ENCODE results near the gene PCDH9. TPM values are rescaled to one million over a fixed set of nuclear protein-coding genes. Genes with fewer than 3 reads are reported as not detected.

PCDH9 gene
- total RNA-seq, 2 donors from 2014 or later, result 0.44 to 1.0 TPM

GRCh38 chr13:67133476-67133875 lies 96.7 kb downstream of the PCDH9 start:
- Histone ChIP-seq H3K9me3 (no peaks in the 10 kb centered on the region), H3K4me1 (no peaks in the 10 kb centered on the region), H3K27me3 (no peaks in the 10 kb centered on the region), H3K27ac (no peak overlapping the region), H3K4me3 (no peak overlapping the region), H3K9ac (ENCODE audit: low read depth in 2 of 2, low read length in 2 of 2) (no peak overlapping the region), H3K36me3 (no peaks in the 10 kb centered on the region)
- no peak for TF ChIP-seq CTCF (IDR thresholded peaks at IDR 0.05)
- intact Hi-C loops (cut with DNase I), result no loop called here
- no peak for DNase-seq

GRCh38 chr13:67131393-67131792 lies 98.7 kb downstream of the PCDH9 start:
- no peaks in the 10 kb centered on the region for H3K36me3 ChIP-seq
- H3K27ac ChIP-seq, result no peak overlapping the region
- H3K4me3 ChIP-seq, result no peak overlapping the region
- no peaks in the 10 kb centered on the region for H3K9me3 ChIP-seq
- no peaks in the 10 kb centered on the region for H3K4me1 ChIP-seq
- H3K9ac ChIP-seq (ENCODE audit: low read depth in 2 of 2, low read length in 2 of 2), result no peak overlapping the region
- intact Hi-C loops (cut with DNase I), result no loop called here
- no peak for DNase-seq
- H3K27me3 ChIP-seq, result no peaks in the 10 kb centered on the region
- TF ChIP-seq CTCF (IDR thresholded peaks at IDR 0.05), result no peak

- Histone ChIP-seq H3K4me1 (no peaks in the 10 kb centered on the region), H3K4me3 (no peak overlapping the region), H3K27ac (no peak overlapping the region), H3K9me3 (no peaks in the 10 kb centered on the region), H3K36me3 (no peaks in the 10 kb centered on the region), H3K27me3 (no peaks in the 10 kb centered on the region), H3K9ac (ENCODE audit: low read depth in 2 of 2, low read length in 2 of 2) (no peak overlapping the region)
- TF ChIP-seq CTCF (IDR thresholded peaks at IDR 0.05), result no peak
- DNase-seq, result no peak
- intact Hi-C loops (cut with DNase I), result no loop called here
Observed at GRCh38 chr13:67130444-67130843, 99.7 kb downstream of the PCDH9 start.

- no peaks in the 10 kb centered on the region for H3K9me3 ChIP-seq
- no peak overlapping the region for H3K9ac ChIP-seq (ENCODE audit: low read depth in 2 of 2, low read length in 2 of 2)
- TF ChIP-seq CTCF (IDR thresholded peaks at IDR 0.05), result no peak
- no peaks in the 10 kb centered on the region for H3K27me3 ChIP-seq
- intact Hi-C loops (cut with DNase I), result no loop called here
- H3K4me3 ChIP-seq, result no peak overlapping the region
- DNase-seq, result no peak
- H3K36me3 ChIP-seq, result no peaks in the 10 kb centered on the region
- no peak overlapping the region for H3K27ac ChIP-seq
- no peaks in the 10 kb centered on the region for H3K4me1 ChIP-seq
Observed at GRCh38 chr13:67128136-67128535, 102.0 kb downstream of the PCDH9 start.

GRCh38 chr13:67125681-67126080 lies 104.5 kb downstream of the PCDH9 start:
- H3K4me1 ChIP-seq, result no peaks in the 10 kb centered on the region
- H3K9me3 ChIP-seq, result no peaks in the 10 kb centered on the region
- no peaks in the 10 kb centered on the region for H3K27me3 ChIP-seq
- no peak overlapping the region for H3K9ac ChIP-seq (ENCODE audit: low read depth in 2 of 2, low read length in 2 of 2)
- no peak for TF ChIP-seq CTCF (IDR thresholded peaks at IDR 0.05)
- intact Hi-C loops (cut with DNase I), result no loop called here
- no peak overlapping the region for H3K4me3 ChIP-seq
- H3K27ac ChIP-seq, result no peak overlapping the region
- DNase-seq, result no peak
- no peaks in the 10 kb centered on the region for H3K36me3 ChIP-seq

GRCh38 chr13:67123165-67123564 lies 107.0 kb downstream of the PCDH9 start:
- DNase-seq, result no peak

More at GRCh38 chr13:67123165-67123564, 107.0 kb downstream of the PCDH9 start:
- Histone ChIP-seq H3K36me3 (no peaks in the 10 kb centered on the region), H3K9me3 (no peaks in the 10 kb centered on the region), H3K4me1 (no peaks in the 10 kb centered on the region), H3K27ac (no peak overlapping the region), H3K4me3 (no peak overlapping the region), H3K27me3 (no peaks in the 10 kb centered on the region), H3K9ac (ENCODE audit: low read depth in 2 of 2, low read length in 2 of 2) (no peak overlapping the region)
- intact Hi-C loops (cut with DNase I), result no loop called here
- TF ChIP-seq CTCF (IDR thresholded peaks at IDR 0.05), result no peak
